Colonic mucosa (tissue), 4 donors: ENCODE measurements around the gene DAZAP1. TPM values are rescaled to one million over a fixed set of nuclear protein-coding genes. Genes with fewer than 3 reads are reported as not detected.

Source experiments
- DNase-seq: peaks from one replicate; pipeline ENCODE4 v3.0.0-alpha.2; 2020
- H3K27ac ChIP-seq: fragments of 200-600 bp; one replicate; pipeline ENCODE4 v1.8.0; 2021
- H3K27me3 ChIP-seq: fragments of 200-600 bp; one replicate; pipeline ENCODE4 v1.8.0; 2021
- H3K36me3 ChIP-seq: fragments of 200-600 bp; one replicate; pipeline ENCODE4 v1.8.0; 2021
- H3K4me1 ChIP-seq: fragments of 200-600 bp; one replicate; pipeline ENCODE4 v1.8.0; 2021; ENCODE audit warnings: mild to moderate bottlenecking
- H3K4me3 ChIP-seq: fragments of 200-600 bp; one replicate; pipeline ENCODE4 v1.8.0; 2021
- H3K9ac ChIP-seq, 2 donors: one replicate each; pipeline ENCODE4 v1.7.0; 2013; ENCODE audit warnings: control low read depth in 2 of 2, low read depth in 2 of 2, low read length in 2 of 2
- H3K9me3 ChIP-seq: fragments of 200-600 bp; one replicate; pipeline ENCODE4 v1.8.0; 2021
- intact Hi-C: fragments of 100-400 bp; cut with DNase I; formaldehyde crosslinking; loops from one replicate; pipeline ENCODE4 v1.14.1; 2022
- total RNA-seq, 2 donors: library from RNA; stranded (reverse); fragmentation: NEBNext Ultra II Directional in 1 of 2; extraction: Animal tissue kit (Norgen Biotek cat#: 25700) in 1 of 2; gene quantifications; one replicate each; pipeline ENCODE4 v1.2.1, GENCODE V29; 2021
- TF ChIP-seq, protein P1 (sequence below): fragments of 200-600 bp; IDR thresholded peaks from one replicate; pipeline ENCODE4 v1.8.0; 2022; ENCODE audit warnings: antibody characterized with exemption, mild to moderate bottlenecking
- donor health status: healthy.
- donor health status: DM: no; HTN: no; CAD: no.
- donor health status: DM: no; HTN: no; CAD: no.

The DAZAP1 gene
- total RNA-seq, 2 donors from 2014 or later, result 92.9 to 210 TPM

DNA sequence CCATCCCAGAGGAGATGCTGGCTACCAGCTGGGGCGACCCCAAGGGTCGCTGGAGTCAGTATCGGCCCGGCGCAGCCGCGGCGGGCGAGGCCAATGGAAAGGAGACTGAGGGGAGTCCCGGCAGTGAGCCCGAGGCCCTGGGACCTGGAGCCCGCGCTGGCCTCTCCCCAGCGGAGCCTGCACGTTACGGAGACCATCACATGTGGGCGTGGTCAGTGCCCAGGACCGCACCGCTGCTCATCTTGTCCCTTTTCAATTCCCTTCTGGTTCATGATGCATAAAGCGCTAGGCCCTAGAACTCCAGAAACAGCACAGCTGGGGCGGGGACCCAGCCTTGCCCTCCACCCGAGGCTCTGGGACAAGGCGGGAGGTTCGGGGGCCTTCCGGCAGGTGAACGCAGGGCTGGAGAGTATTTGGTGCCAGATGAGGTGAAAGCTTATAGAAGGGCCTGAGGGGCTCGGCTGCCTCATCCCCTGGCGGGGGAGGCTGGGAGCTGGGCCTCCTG lies 63.7 kb downstream of the DAZAP1 start:
- Histone ChIP-seq H3K27me3 (peaks cover 70% of the 10 kb centered on the region), H3K4me3 (peak overlapping the region; percentile 27), H3K27ac (no peak overlapping the region), H3K4me1 (peaks cover 33% of the 10 kb centered on the region), H3K36me3 (no peaks in the 10 kb centered on the region), H3K9me3 (no peaks in the 10 kb centered on the region), H3K9ac (no peak overlapping the region)
- TF ChIP-seq, protein P1, sequence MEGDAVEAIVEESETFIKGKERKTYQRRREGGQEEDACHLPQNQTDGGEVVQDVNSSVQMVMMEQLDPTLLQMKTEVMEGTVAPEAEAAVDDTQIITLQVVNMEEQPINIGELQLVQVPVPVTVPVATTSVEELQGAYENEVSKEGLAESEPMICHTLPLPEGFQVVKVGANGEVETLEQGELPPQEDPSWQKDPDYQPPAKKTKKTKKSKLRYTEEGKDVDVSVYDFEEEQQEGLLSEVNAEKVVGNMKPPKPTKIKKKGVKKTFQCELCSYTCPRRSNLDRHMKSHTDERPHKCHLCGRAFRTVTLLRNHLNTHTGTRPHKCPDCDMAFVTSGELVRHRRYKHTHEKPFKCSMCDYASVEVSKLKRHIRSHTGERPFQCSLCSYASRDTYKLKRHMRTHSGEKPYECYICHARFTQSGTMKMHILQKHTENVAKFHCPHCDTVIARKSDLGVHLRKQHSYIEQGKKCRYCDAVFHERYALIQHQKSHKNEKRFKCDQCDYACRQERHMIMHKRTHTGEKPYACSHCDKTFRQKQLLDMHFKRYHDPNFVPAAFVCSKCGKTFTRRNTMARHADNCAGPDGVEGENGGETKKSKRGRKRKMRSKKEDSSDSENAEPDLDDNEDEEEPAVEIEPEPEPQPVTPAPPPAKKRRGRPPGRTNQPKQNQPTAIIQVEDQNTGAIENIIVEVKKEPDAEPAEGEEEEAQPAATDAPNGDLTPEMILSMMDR, result no peak
- intact Hi-C loops, result no loop called here
- DNase-seq, result no peak

DNA sequence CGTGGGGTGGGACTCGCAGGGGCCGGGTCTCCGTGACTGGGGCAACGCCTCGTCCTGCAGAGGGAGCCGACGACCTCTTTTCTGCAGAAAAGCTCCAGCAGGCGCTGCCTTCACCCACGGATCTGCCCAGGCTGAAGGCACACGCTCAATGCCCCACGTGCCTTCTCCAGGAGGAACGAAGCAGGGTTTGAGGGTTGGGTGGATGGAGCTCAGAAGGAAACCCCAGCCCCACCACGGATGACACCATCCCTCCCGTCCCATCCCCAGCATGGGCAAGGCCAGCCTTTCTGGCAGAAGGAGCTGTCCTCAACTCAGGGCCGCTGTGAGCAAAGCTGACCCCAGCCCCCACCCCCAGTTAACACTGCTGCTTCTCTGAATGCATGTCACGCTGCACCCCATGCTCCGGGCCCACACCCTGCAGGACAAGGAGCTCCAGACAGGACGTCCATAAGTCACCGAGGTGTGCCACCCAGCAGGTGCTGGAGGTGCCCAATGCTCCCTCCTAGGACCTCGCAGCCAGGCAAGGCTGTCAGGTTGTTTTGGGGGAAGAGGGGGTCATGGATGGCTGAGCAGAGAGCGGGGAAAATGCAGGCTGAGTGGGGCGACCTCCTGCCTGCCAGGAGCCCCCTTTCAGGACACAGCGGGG lies 64.3 kb downstream of the DAZAP1 start:
- no peak for DNase-seq
- H3K27me3 ChIP-seq, result peaks cover 64% of the 10 kb centered on the region
- peaks cover 29% of the 10 kb centered on the region for H3K4me1 ChIP-seq
- intact Hi-C loops, result no loop called here
- H3K9me3 ChIP-seq, result no peaks in the 10 kb centered on the region
- H3K9ac ChIP-seq, result no peak overlapping the region
- no peak overlapping the region for H3K27ac ChIP-seq
- H3K36me3 ChIP-seq, result no peaks in the 10 kb centered on the region
- H3K4me3 ChIP-seq, result peak overlapping the region; percentile 27
- TF ChIP-seq, protein P1, result no peak

DNA sequence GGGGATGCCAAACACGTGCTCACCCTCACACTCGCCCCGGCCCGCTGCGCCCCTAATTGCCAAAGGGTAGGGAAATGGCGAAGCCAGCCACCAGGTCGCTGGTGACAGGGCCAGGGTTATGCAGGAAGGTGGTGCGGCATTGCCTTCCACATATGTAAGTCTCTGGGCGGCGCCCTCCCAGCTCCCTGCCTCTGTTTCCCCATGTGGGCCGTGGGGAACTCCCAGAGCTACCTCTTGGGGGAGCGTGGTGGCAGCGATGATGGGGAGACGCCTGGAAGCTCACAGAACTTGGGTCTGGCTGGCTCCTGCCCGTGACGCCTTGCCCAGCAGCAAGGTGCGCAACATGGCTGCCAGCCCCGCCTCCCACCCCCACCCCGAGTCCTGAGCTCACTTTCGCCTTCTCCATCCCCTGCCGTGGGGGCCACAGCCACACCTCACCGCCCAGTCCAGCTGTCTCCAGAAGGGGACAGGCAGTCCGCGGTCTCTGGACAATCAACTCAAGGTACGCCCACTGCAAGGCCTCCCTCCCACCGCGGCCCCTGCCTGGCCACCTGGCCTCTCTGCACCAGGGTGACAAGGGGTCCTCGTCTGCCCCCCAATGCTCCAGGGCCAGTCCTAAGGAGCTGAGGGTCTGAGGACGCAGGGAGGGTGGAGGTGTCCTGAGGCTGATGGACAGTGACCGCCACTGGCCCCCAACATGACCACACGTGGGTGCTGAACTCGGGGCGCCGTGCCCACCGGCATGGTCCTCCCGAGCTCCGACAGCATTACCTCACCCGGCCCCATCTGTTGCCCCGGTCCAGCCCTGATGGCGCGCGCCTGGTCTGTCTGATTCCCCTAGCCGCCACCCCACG lies 65.1 kb downstream of the DAZAP1 start:
- Histone ChIP-seq H3K36me3 (no peaks in the 10 kb centered on the region), H3K4me3 (no peak overlapping the region), H3K4me1 (peaks cover 29% of the 10 kb centered on the region), H3K27me3 (peaks cover 56% of the 10 kb centered on the region), H3K27ac (no peak overlapping the region), H3K9me3 (no peaks in the 10 kb centered on the region), H3K9ac (no peak overlapping the region)
- intact Hi-C loops, result no loop called here
- TF ChIP-seq, protein P1, result no peak
- no peak for DNase-seq

DNA sequence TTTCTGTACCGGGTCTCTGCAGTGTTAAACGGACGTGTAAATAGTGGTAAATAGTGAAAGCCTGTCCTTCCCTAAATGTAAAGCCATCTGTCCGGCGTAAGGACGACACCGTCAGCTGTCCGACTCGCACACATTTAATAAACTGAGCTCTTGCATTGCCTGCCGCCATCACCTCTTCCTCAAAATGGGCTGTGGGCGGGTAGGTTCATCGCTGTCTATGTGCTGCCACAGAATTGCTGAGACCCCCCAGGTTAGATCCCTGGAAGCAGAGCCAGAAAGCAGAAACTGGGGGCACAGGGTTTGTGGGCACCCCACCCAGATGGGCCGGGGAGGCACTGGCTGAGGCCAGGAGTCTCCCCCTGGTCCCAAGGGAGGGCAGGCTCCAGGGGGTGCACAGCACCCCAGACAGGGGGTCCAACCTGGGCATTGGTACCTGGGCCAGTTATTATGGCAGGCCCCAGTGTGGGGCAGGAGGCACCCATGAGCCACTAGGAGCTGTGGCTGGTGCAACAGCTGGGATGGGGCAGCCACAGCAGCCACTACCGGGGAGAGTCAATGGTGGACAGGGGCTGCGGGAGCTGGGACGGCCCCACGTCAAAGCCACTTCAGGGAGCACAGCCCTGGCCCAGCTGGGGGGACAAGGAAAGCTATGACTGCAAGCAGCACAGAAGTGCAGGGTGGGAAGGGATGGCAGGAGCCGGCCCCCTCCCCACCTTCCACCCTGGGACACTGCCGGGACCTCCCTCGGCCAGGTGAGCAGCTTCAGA lies 65.9 kb downstream of the DAZAP1 start:
- Histone ChIP-seq H3K27ac (no peak overlapping the region), H3K4me3 (no peak overlapping the region), H3K36me3 (no peaks in the 10 kb centered on the region), H3K9me3 (no peaks in the 10 kb centered on the region), H3K9ac (no peak overlapping the region), H3K27me3 (peaks cover 48% of the 10 kb centered on the region), H3K4me1 (peaks cover 32% of the 10 kb centered on the region)
- DNase-seq, result no peak
- TF ChIP-seq, protein P1, result no peak
- intact Hi-C loops, result no loop called here
